ENCODE results near the gene AGFG2. TPM values are rescaled to one million over a fixed set of nuclear protein-coding genes. Genes with fewer than 3 reads are reported as not detected.
A peak's percentile ranks its signal among the peaks of the same experiment; 100 is the strongest.
"Not testable (repeated sequence)": the region's sequence is repeated elsewhere in the genome, so short reads cannot be mapped to it uniquely, and the experiment has no call there.

The AGFG2 gene
- total RNA-seq, result 10 to 100 TPM; 18.4 to 26.3 (median 23.1) TPM
- 17.3 TPM for polyA plus RNA-seq
- long read RNA-seq, donor 1, full-length matches to known transcripts, result 20 of 46 reads
- long read RNA-seq, donor 1, partial matches to known transcripts, result 6 of 46 reads
- long read RNA-seq, donor 1, other reads (novel, unspliced or antisense), result 20 of 46 reads
- long read RNA-seq, donor 2, full-length matches to known transcripts, result 5 of 20 reads
- long read RNA-seq, donor 2, partial matches to known transcripts, result 4 of 20 reads
- long read RNA-seq, donor 2, other reads (novel, unspliced or antisense), result 11 of 20 reads
- long read RNA-seq, donor 3, full-length matches to known transcripts, result 2 of 12 reads
- long read RNA-seq, donor 3, partial matches to known transcripts, result 6 of 12 reads
- long read RNA-seq, donor 3, other reads (novel, unspliced or antisense), result 4 of 12 reads
- long read RNA-seq, donor 4, full-length matches to known transcripts, result 5 of 23 reads
- long read RNA-seq, donor 4, partial matches to known transcripts, result 4 of 23 reads
- long read RNA-seq, donor 4, other reads (novel, unspliced or antisense), result 14 of 23 reads

GRCh38 chr7:100538654-100539435, at the start of gene AGFG2:
Gene AGFG2, plus strand, starts transcription at chr7:100539203. Its CDS starts 144 bp downstream, at chr7:100539347.
- peaks cover 4% of the 10 kb centered on the region for H3K4me1 ChIP-seq (ENCODE audit: control insufficient read depth, insufficient read depth, low read length)
- intact Hi-C loops (cut with DNase I), result no loop called here
- peak; percentile 100 for ATAC-seq
- peak within 1 kb of the TSS; percentile 71 for H3K4me3 ChIP-seq (ENCODE audit: low read length)
- no peaks in the 10 kb centered on the region for H3K9me3 ChIP-seq (ENCODE audit: control insufficient read depth, low read length)
- H3K27me3 ChIP-seq (ENCODE audit: control insufficient read depth, insufficient read depth), result no peaks in the 10 kb centered on the region
- WGBS, result under 1% methylated on average over 60 of the region's 60 CpGs
- peak; percentile 100 for DNase-seq
- H3K27ac ChIP-seq (ENCODE audit: low read length), result peak within 1 kb of the TSS; percentile 76

- no peaks in the 10 kb centered on the region for H3K27me3 ChIP-seq (ENCODE audit: control insufficient read depth, insufficient read depth)
- no peak overlapping the region for H3K27ac ChIP-seq (ENCODE audit: low read length)
- ATAC-seq (no peak), DNase-seq (peak in 1 of 3 donors; percentile 67)
- no peaks in the 10 kb centered on the region for H3K4me1 ChIP-seq (ENCODE audit: control insufficient read depth, insufficient read depth, low read length)
- WGBS, result 48% methylated on average over 9 of the region's 9 CpGs
- intact Hi-C loops (cut with DNase I), result no loop called here
- H3K9me3 ChIP-seq (ENCODE audit: control insufficient read depth, low read length), result no peaks in the 10 kb centered on the region
- H3K4me3 ChIP-seq (ENCODE audit: low read length), result no peak overlapping the region
Measured at GRCh38 chr7:100489824-100490223, 49.2 kb upstream of the AGFG2 start.

GRCh38 chr7:100490483-100491191, 48.4 kb upstream of the AGFG2 start:
- 93% methylated on average over 25 of the region's 25 CpGs for WGBS
- Histone ChIP-seq H3K9me3 (ENCODE audit: control insufficient read depth, low read length) (no peaks in the 10 kb centered on the region), H3K4me1 (ENCODE audit: control insufficient read depth, insufficient read depth, low read length) (no peaks in the 10 kb centered on the region), H3K27ac (ENCODE audit: low read length) (no peak overlapping the region), H3K4me3 (ENCODE audit: low read length) (no peak overlapping the region), H3K27me3 (ENCODE audit: control insufficient read depth, insufficient read depth) (no peaks in the 10 kb centered on the region)
- intact Hi-C loops (cut with DNase I), result no loop called here
- no peak for ATAC-seq
- peak in 1 of 3 donors; percentile 62 for DNase-seq

- H3K27me3 ChIP-seq (ENCODE audit: control insufficient read depth, insufficient read depth), result no peaks in the 10 kb centered on the region
Measured at GRCh38 chr7:100491192-100491578, 47.8 kb upstream of the AGFG2 start.

GRCh38 chr7:100492738-100493475, 46.1 kb upstream of the AGFG2 start:
- no peak for DNase-seq
- no peaks in the 10 kb centered on the region for H3K9me3 ChIP-seq (ENCODE audit: control insufficient read depth, low read length)
- no peak for ATAC-seq
- no peaks in the 10 kb centered on the region for H3K4me1 ChIP-seq (ENCODE audit: control insufficient read depth, insufficient read depth, low read length)
- intact Hi-C loops (cut with DNase I), result no loop called here
- 88% methylated on average over 5 of the region's 5 CpGs for WGBS
- no peak overlapping the region for H3K27ac ChIP-seq (ENCODE audit: low read length)
- peak overlapping the region; percentile 43 for H3K4me3 ChIP-seq (ENCODE audit: low read length)
- no peaks in the 10 kb centered on the region for H3K27me3 ChIP-seq (ENCODE audit: control insufficient read depth, insufficient read depth)

More at GRCh38 chr7:100491192-100491578, 47.8 kb upstream of the AGFG2 start:
- H3K4me3 ChIP-seq (ENCODE audit: low read length), result no peak overlapping the region
- no peaks in the 10 kb centered on the region for H3K9me3 ChIP-seq (ENCODE audit: control insufficient read depth, low read length)
- no peak overlapping the region for H3K27ac ChIP-seq (ENCODE audit: low read length)
- DNase-seq (no peak), ATAC-seq (no peak)
- intact Hi-C loops (cut with DNase I), result no loop called here
- WGBS, result 100% methylated on average over 5 of the region's 5 CpGs
- no peaks in the 10 kb centered on the region for H3K4me1 ChIP-seq (ENCODE audit: control insufficient read depth, insufficient read depth, low read length)

- ATAC-seq, result peak; percentile 65 to 70
- WGBS, result 13% methylated on average over 56 of the region's 56 CpGs
- no peaks in the 10 kb centered on the region for H3K27me3 ChIP-seq (ENCODE audit: control insufficient read depth, insufficient read depth)
- H3K9me3 ChIP-seq (ENCODE audit: control insufficient read depth, low read length), result no peaks in the 10 kb centered on the region
- H3K4me3 ChIP-seq (ENCODE audit: low read length), result peak overlapping the region; percentile 43
- DNase-seq, result peak in 2 of 3 donors; percentile 80
- H3K27ac ChIP-seq (ENCODE audit: low read length), result no peak overlapping the region
- intact Hi-C loops (cut with DNase I), result no loop called here
- H3K4me1 ChIP-seq (ENCODE audit: control insufficient read depth, insufficient read depth, low read length), result no peaks in the 10 kb centered on the region
Measured at GRCh38 chr7:100493476-100494264, 45.3 kb upstream of the AGFG2 start.

- intact Hi-C loops (cut with DNase I), result no loop called here
- Histone ChIP-seq H3K4me3 (ENCODE audit: low read length) (no peak overlapping the region), H3K4me1 (ENCODE audit: control insufficient read depth, insufficient read depth, low read length) (no peaks in the 10 kb centered on the region), H3K27ac (ENCODE audit: low read length) (no peak overlapping the region), H3K27me3 (ENCODE audit: control insufficient read depth, insufficient read depth) (no peaks in the 10 kb centered on the region), H3K9me3 (ENCODE audit: control insufficient read depth, low read length) (no peaks in the 10 kb centered on the region)
- ATAC-seq (no peak), DNase-seq (no peak)
- 89% methylated on average over 6 of the region's 6 CpGs for WGBS
Measured at GRCh38 chr7:100496509-100496908, 42.5 kb upstream of the AGFG2 start.

GRCh38 chr7:100500743-100501142, 38.3 kb upstream of the AGFG2 start:
- WGBS, result 93% methylated on average over 2 of the region's 2 CpGs
- ATAC-seq; H3K4me3 ChIP-seq (ENCODE audit: low read length); intact Hi-C loops (cut with DNase I); DNase-seq; H3K4me1 ChIP-seq (ENCODE audit: control insufficient read depth, insufficient read depth, low read length); H3K27ac ChIP-seq (ENCODE audit: low read length); H3K27me3 ChIP-seq (ENCODE audit: control insufficient read depth, insufficient read depth); H3K9me3 ChIP-seq (ENCODE audit: control insufficient read depth, low read length): not testable (repeated sequence)

- intact Hi-C loops (cut with DNase I); H3K4me3 ChIP-seq (ENCODE audit: low read length); H3K9me3 ChIP-seq (ENCODE audit: control insufficient read depth, low read length); H3K4me1 ChIP-seq (ENCODE audit: control insufficient read depth, insufficient read depth, low read length); H3K27me3 ChIP-seq (ENCODE audit: control insufficient read depth, insufficient read depth); ATAC-seq; H3K27ac ChIP-seq (ENCODE audit: low read length); DNase-seq: not testable (repeated sequence)
- WGBS, result 93% methylated on average over 3 of the region's 3 CpGs
Measured at GRCh38 chr7:100504031-100504430, 35.0 kb upstream of the AGFG2 start.
